Measurements from ENCODE around the gene INPP5D.
"Not testable (repeated sequence)": the region's sequence is repeated elsewhere in the genome, so short reads cannot be mapped to it uniquely, and the experiment has no call there.

Gene INPP5D

GRCh38 chr2:233047206-233047605 is 12.9 kb upstream of the INPP5D start:
- TF ChIP-seq CTCF (IDR thresholded peaks at IDR 0.05; ENCODE audit: borderline replicate concordance, insufficient read depth, low read depth, low read length) = no peak
- H3K4me3 ChIP-seq (ENCODE audit: low read depth, low read length) = no peak overlapping the region

DNA sequence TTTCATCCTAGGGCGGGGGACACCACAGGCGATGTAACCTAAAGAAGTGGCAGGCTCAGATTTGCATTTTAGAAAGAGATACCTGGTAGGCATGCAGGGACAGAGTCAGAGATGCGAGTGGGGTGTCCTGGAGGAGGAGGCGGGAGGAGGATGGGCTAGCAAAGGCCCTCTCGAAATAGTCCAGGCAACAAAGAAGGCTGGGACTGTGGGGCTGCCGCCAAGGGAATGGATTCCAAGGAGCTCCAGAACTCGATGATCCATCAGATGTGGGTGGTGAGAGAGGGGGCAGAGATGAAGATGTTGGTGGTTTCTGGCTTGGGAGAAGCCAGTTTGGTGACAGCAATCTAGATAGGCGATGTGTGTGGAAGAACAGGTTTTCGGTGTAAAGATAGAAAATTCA is 12.5 kb upstream of the INPP5D start:
- TF ChIP-seq CTCF (IDR thresholded peaks at IDR 0.05; ENCODE audit: borderline replicate concordance, insufficient read depth, low read depth, low read length) = no peak
- H3K4me3 ChIP-seq (ENCODE audit: low read depth, low read length) = no peak overlapping the region

DNA sequence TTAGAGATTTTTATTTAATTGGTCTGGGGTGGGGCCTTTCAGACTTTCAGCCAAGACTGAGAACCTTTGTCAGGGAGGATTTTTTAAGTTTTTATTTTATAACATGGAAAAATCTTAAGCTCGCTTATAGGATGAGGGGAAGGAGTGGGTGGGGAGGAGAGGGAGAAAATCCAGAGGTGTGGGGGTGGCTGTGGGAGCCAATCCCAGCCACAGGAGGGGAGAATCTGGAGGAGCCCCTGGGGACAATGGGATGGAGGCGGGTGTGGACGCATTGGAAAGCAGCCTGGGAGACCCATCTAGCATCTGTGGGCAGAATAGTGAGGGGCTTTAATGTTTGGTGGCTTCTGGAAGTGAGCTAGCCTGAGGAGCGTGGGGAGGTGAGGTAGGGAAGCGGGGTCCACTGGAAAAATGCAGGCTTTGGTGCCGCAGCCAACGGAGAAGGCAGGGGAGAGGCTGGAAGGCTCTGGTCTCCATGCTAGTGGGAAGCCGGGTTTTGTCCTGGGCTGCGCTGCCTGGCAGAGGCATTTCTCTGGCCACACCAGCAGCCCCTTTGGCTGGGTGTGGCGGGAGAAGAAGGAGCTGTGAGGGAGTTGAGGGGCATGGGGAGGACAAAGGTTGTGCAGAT is 11.5 kb upstream of the INPP5D start:
- H3K4me3 ChIP-seq (ENCODE audit: low read depth, low read length) = no peak overlapping the region
- no peak for TF ChIP-seq CTCF (IDR thresholded peaks at IDR 0.05; ENCODE audit: borderline replicate concordance, insufficient read depth, low read depth, low read length)

GRCh38 chr2:233049194-233049761 is 10.9 kb upstream of the INPP5D start:
- TF ChIP-seq CTCF (IDR thresholded peaks at IDR 0.05; ENCODE audit: borderline replicate concordance, insufficient read depth, low read depth, low read length) = peak; percentile 3; the same call in 1 of the 2 replicates

GRCh38 chr2:233051241-233052149 is 8.6 kb upstream of the INPP5D start:
- no peak for TF ChIP-seq CTCF (IDR thresholded peaks at IDR 0.05; ENCODE audit: borderline replicate concordance, insufficient read depth, low read depth, low read length)
- H3K4me3 ChIP-seq (ENCODE audit: low read depth, low read length) = no peak overlapping the region

More at GRCh38 chr2:233049194-233049761, 10.9 kb upstream of the INPP5D start:
- no peak overlapping the region for H3K4me3 ChIP-seq (ENCODE audit: low read depth, low read length)

DNA sequence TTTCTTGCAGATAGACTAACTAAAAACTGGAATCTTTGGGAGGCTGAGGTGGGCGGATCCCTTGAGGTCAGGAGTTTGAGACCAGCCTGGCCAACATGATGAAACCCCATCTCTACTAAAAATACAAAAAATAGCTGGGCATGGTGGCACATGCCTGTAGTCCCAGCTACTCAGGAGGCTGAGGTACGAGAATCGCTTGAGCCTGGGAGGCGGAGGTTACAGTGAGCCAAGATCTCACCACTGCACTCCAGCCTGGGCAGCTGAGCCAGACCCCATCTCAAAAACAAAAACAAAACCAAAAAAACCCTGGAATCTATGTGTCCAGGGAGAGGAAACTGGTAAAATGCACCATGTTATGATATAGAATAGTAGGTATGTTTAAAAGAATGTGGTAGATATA is 7.6 kb upstream of the INPP5D start:
- not testable (repeated sequence) for H3K4me3 ChIP-seq (ENCODE audit: low read depth, low read length)

DNA sequence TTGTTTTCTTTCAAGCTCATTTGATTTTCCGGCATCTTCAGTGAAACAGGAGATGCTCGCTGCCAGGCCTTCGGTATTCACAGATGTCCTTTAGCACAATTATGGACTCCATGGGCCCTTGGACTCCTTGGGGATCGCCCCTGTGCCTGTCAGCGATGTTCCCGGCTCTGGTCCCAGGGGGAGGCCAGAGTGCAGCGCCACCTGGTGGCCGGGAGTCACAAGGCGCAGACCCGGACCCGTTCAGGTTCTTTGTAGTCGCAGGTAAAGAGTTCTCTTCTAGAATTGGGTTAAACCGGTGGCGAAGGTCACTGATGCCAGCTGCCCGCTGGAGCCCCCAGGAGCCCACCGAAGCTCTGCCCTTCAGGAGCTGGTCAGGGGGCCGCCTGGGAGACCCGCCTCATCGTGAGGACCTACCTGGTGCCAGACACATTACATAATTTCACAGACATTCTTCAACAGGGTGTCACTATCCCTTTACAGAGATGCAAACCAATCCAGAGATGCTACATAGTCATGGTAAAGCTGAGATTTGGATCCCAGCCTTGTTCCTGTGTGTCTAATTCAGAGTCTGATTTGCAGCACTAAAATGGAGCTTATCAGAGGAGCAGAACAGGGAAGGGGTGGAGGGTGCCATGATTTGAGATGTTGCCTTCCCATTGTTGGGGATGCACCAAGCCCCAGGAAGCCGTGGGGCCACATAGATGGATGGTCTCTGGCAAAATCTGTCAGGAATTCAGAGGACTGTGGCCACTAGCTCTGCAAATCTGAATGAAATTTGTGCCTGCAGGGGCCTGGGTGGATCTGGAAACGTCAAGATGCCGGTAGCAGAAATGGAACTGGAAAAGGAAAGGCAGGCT is 6.0 kb upstream of the INPP5D start:
- no peak overlapping the region for H3K4me3 ChIP-seq (ENCODE audit: low read depth, low read length)
- peak; percentile 98 for TF ChIP-seq CTCF (IDR thresholded peaks at IDR 0.05; ENCODE audit: borderline replicate concordance, insufficient read depth, low read depth, low read length)

Measured in GM12875 (cell line).